NOMO-1 treated with dmso at 0.1 percent for 144 hours (cell line): Measurements from ENCODE around the gene MGAT1.
"Not testable (repeated sequence)": the region's sequence is repeated elsewhere in the genome, so short reads cannot be mapped to it uniquely, and the experiment has no call there.

Source experiments
- DNase-seq: peaks from one replicate; lab custom pipeline; 2025; ENCODE audit not compliant: unreplicated experiment; lab: John Stamatoyannopoulos, UW

MGAT1 gene

GRCh38 chr5:180807046-180807445 is 4.4 kb upstream of the MGAT1 start:
- DNase-seq: no peak

- DNase-seq: no peak
Observed at GRCh38 chr5:180806351-180807011, 3.9 kb upstream of the MGAT1 start.

- no peak for DNase-seq
Observed at GRCh38 chr5:180804129-180804618, 1.6 kb upstream of the MGAT1 start.

GRCh38 chr5:180803181-180804128 is 849 bp upstream of the MGAT1 start:
- peak; percentile 85 for DNase-seq

- no peak for DNase-seq
Observed at GRCh38 chr5:180801596-180802324, 846 bp downstream of the MGAT1 start.

GRCh38 chr5:180799902-180800801 is 2.5 kb downstream of the MGAT1 start:
- DNase-seq: no peak

- DNase-seq: no peak
Observed at GRCh38 chr5:180799194-180799593, 3.4 kb downstream of the MGAT1 start.

- DNase-seq: no peak
Observed at GRCh38 chr5:180798193-180798592, 4.4 kb downstream of the MGAT1 start.

- DNase-seq: no peak
Observed at GRCh38 chr5:180797256-180798192, 5.1 kb downstream of the MGAT1 start.

- DNase-seq: no peak
Observed at GRCh38 chr5:180795771-180796313, 6.8 kb downstream of the MGAT1 start.

GRCh38 chr5:180792965-180793287 is 9.7 kb downstream of the MGAT1 start:
- no peak for DNase-seq

- no peak for DNase-seq
Observed at GRCh38 chr5:180792287-180792964, 10.2 kb downstream of the MGAT1 start.

GRCh38 chr5:180791611-180792213 is 10.9 kb downstream of the MGAT1 start:
- DNase-seq: no peak

- DNase-seq: no peak
Observed at GRCh38 chr5:180790524-180790923, 12.1 kb downstream of the MGAT1 start.

GRCh38 chr5:180790020-180790419 is 12.6 kb downstream of the MGAT1 start:
- DNase-seq: no peak

- DNase-seq: not testable (repeated sequence)
Observed at GRCh38 chr5:180788651-180789410, 13.8 kb downstream of the MGAT1 start.

- no peak for DNase-seq
Observed at GRCh38 chr5:180787711-180788431, 14.7 kb downstream of the MGAT1 start.
